ENCODE measurements around the gene PHLDB3.

DNA sequence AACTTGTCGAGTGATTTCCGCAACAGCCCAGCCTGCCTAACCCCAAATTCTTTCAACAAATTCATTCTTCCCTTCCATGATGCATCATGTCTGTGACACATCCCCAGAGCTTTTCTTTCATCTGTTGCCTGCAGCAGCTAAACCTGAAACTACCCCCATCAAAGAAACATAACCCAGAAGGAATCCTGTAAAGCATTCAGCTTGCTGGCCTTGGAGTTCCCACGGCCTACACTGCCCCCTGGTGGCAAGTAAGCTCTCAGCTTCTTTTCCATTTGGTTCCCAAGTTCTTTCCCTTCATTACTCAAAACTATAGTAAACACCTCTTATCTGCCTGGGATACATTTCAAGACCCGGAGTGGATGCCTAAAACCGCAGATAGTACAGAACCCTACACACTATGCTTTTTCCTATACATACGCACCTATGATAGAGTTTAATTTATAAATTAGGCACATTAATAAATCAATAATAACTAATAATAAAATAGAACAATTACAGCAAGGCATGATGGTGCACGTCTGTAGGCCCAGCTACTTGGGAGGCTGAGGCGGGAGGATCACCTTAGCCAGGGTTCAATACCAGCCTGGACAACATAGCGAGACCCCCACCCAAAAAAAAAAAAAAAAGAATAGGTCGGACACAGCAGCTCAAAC lies 15.0 kb upstream of the PHLDB3 start:
- TF ChIP-seq, protein P1, sequence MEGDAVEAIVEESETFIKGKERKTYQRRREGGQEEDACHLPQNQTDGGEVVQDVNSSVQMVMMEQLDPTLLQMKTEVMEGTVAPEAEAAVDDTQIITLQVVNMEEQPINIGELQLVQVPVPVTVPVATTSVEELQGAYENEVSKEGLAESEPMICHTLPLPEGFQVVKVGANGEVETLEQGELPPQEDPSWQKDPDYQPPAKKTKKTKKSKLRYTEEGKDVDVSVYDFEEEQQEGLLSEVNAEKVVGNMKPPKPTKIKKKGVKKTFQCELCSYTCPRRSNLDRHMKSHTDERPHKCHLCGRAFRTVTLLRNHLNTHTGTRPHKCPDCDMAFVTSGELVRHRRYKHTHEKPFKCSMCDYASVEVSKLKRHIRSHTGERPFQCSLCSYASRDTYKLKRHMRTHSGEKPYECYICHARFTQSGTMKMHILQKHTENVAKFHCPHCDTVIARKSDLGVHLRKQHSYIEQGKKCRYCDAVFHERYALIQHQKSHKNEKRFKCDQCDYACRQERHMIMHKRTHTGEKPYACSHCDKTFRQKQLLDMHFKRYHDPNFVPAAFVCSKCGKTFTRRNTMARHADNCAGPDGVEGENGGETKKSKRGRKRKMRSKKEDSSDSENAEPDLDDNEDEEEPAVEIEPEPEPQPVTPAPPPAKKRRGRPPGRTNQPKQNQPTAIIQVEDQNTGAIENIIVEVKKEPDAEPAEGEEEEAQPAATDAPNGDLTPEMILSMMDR (IDR thresholded peaks at IDR 0.05; ENCODE audit: insufficient read depth, low read length, poor library complexity, severe bottlenecking), result peak; percentile 88
- TF ChIP-seq EZH2phosphoT487 (conservative IDR thresholded peaks at IDR 0.05; ENCODE audit: low read length), result no peak
